Liver (tissue), 9 donors: ENCODE measurements around the gene DAPP1. TPM values are rescaled to one million over a fixed set of nuclear protein-coding genes. Genes with fewer than 3 reads are reported as not detected.

ENCODE experiments used
- DNase-seq: peaks from one replicate; pipeline ENCODE4 v3.0.0-alpha.2; 2017; ENCODE audit warnings: low spot score
- H3K27ac ChIP-seq, 2 donors: one replicate each; pipeline ENCODE4 v1.7.0; 2013; ENCODE audit warnings: inconsistent platforms in 2 of 2, low read length in 2 of 2, control low read depth in 1 of 2, low read depth in 1 of 2, mild to moderate bottlenecking in 1 of 2
- H3K27me3 ChIP-seq, 4 donors: one replicate each; pipeline versions ENCODE4 v1.6.1 to v1.7.0; 2013; ENCODE audit warnings: low read length in 3 of 4, inconsistent platforms in 1 of 4, mild to moderate bottlenecking in 1 of 4, moderate library complexity in 1 of 4; ENCODE audit not compliant: control insufficient read depth in 4 of 4, insufficient read depth in 4 of 4
- H3K36me3 ChIP-seq, 4 donors: one replicate each; pipeline versions ENCODE4 v1.6.1 to v1.7.0; 2013; ENCODE audit warnings: low read length in 3 of 4, mild to moderate bottlenecking in 3 of 4, low read depth in 1 of 4, moderate library complexity in 1 of 4; ENCODE audit not compliant: control insufficient read depth in 4 of 4, insufficient read depth in 3 of 4
- H3K4me1 ChIP-seq, 4 donors: one replicate each; pipeline versions ENCODE4 v1.6.1 to v1.7.0; 2013; ENCODE audit warnings: low read length in 3 of 4, mild to moderate bottlenecking in 3 of 4, moderate library complexity in 1 of 4; ENCODE audit not compliant: control insufficient read depth in 4 of 4, insufficient read depth in 4 of 4
- H3K4me3 ChIP-seq, 3 donors: one replicate each; pipeline versions ENCODE4 v1.6.1 to v1.7.0; 2013; ENCODE audit warnings: low read length in 3 of 3, control low read depth in 1 of 3, low read depth in 1 of 3, mild to moderate bottlenecking in 1 of 3
- H3K9ac ChIP-seq, 2 donors: one replicate each; pipeline ENCODE4 v1.7.0; 2013; ENCODE audit warnings: low read length in 2 of 2, mild to moderate bottlenecking in 2 of 2, moderate library complexity in 2 of 2, control low read depth in 1 of 2, low read depth in 1 of 2
- H3K9me3 ChIP-seq, 4 donors: one replicate each; pipeline versions ENCODE4 v1.6.1 to v1.7.0; 2013; ENCODE audit warnings: low read length in 3 of 4; ENCODE audit not compliant: control insufficient read depth in 4 of 4
- EGR1 ChIP-seq, 2 donors: IDR thresholded peaks; 2 replicates each; pipeline ENCODE4 v1.6.1; 2016 to 2018; ENCODE audit warnings: antibody characterized with exemption in 2 of 2, low read depth in 2 of 2
- FOXA1 ChIP-seq: IDR thresholded peaks from 2 replicates; pipeline ENCODE4 v1.6.1; 2016; ENCODE audit warnings: antibody characterized with exemption
- HNF4A ChIP-seq, 2 donors: conservative IDR thresholded peaks; 2 replicates each; pipeline ENCODE4 v1.6.1; 2016; ENCODE audit warnings: antibody characterized with exemption in 2 of 2, mild to moderate bottlenecking in 2 of 2
- HNF4G ChIP-seq: IDR thresholded peaks from 2 replicates; pipeline ENCODE4 v1.6.1; 2016; ENCODE audit warnings: antibody characterized with exemption
- JUND ChIP-seq, 2 donors: IDR thresholded peaks; 2 replicates each; pipeline ENCODE4 v1.6.1; 2016; ENCODE audit warnings: antibody characterized with exemption in 2 of 2
- NR2F2 ChIP-seq: IDR thresholded peaks from 2 replicates; pipeline ENCODE4 v1.6.1; 2016; ENCODE audit warnings: antibody characterized with exemption
- RAD21 ChIP-seq, 2 donors: IDR thresholded peaks; 2 replicates each; pipeline ENCODE4 v1.6.1; 2016; ENCODE audit warnings: antibody characterized with exemption in 2 of 2, mild to moderate bottlenecking in 2 of 2
- RXRA ChIP-seq, 2 donors: IDR thresholded peaks; 2 replicates each; pipeline ENCODE4 v1.6.1; 2017 to 2018; ENCODE audit warnings: antibody characterized with exemption in 2 of 2, mild to moderate bottlenecking in 1 of 2
- SP1 ChIP-seq: IDR thresholded peaks from 2 replicates; pipeline ENCODE4 v1.6.1; 2018; ENCODE audit warnings: antibody characterized with exemption, mild to moderate bottlenecking
- TAF1 ChIP-seq: conservative IDR thresholded peaks from 2 replicates; pipeline ENCODE4 v1.6.1; 2016; ENCODE audit warnings: antibody characterized with exemption, mild to moderate bottlenecking
- YY1 ChIP-seq: IDR thresholded peaks from 2 replicates; pipeline ENCODE4 v1.6.1; 2016; ENCODE audit warnings: antibody characterized with exemption, mild to moderate bottlenecking
- WGBS: extraction: QIAGEN DNeasy Blood & Tissue Kit; methylation state at CpG from one replicate; pipeline ENCODE4 v1.1.7; 2013; 5-methylcytosine and 5-hydroxymethylcytosine counted together
- polyA plus RNA-seq, 2 donors: library from polyadenylated mRNA; stranded (reverse) in 1 of 2; unstranded in 1 of 2; fragments of 200-250 nt in 1 of 2; fragments of >200 nt in 1 of 2; fragmentation: Nextera tagmentation in 1 of 2; extraction: Ambion mirVana in 1 of 2; gene quantifications; one replicate each; pipeline versions ENCODE4 v1.2.1 to v1.2.3, GENCODE V29; 2013 to 2015
- total RNA-seq, 2 donors: library from RNA; depleted of rRNA; stranded (reverse); fragments of >200 nt; gene quantifications; one replicate each; pipeline ENCODE4 v1.2.3, GENCODE V29; 2014
- TF ChIP-seq, protein P1 (sequence below): fragments of 150-350 bp; IDR thresholded peaks from 2 replicates; pipeline ENCODE4 v1.5.1; 2017; ENCODE audit warnings: improper control_type of control experiment, low read depth, low read length; ENCODE audit not compliant: missing input control
- TF ChIP-seq, protein P2 (sequence below): IDR thresholded peaks from 2 replicates; pipeline ENCODE4 v1.6.1; 2016; ENCODE audit warnings: antibody characterized with exemption
- TF ChIP-seq, protein P3 (sequence below): IDR thresholded peaks from 2 replicates; pipeline ENCODE4 v1.6.1; 2016; ENCODE audit warnings: antibody characterized with exemption, mild to moderate bottlenecking
- TF ChIP-seq, protein P4 (sequence below): IDR thresholded peaks from 2 replicates; pipeline ENCODE4 v1.6.1; 2016; ENCODE audit warnings: antibody characterized with exemption
- donor health status: healthy.
- donor health status: healthy.
- donor health status: healthy.
- donor health status: healthy.
- donor health status: healthy.

DAPP1 gene
- total and polyA plus RNA-seq, 4 donors = 0.53 to 4.8 (median 0.91) TPM

DNA sequence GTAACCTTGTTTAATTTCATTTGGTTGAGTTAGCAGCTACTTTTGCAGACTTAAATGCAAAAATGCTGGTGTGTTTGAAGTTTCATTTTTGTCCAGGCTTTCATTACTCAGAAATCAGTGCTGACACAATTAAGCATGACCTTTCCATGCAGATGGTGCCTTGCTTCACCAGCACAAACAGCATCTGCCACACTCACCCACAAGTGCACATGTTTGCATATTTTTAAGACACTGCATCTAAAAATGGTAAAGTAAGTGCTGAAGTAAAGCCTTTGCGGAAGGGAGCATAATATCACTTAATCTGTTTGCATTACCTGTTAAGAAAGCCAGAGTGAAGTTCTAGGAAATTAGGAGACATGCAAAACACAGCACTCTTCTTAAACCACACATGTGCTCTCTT is 7.3 kb upstream of the DAPP1 start (continued):
- TF ChIP-seq, protein P1, sequence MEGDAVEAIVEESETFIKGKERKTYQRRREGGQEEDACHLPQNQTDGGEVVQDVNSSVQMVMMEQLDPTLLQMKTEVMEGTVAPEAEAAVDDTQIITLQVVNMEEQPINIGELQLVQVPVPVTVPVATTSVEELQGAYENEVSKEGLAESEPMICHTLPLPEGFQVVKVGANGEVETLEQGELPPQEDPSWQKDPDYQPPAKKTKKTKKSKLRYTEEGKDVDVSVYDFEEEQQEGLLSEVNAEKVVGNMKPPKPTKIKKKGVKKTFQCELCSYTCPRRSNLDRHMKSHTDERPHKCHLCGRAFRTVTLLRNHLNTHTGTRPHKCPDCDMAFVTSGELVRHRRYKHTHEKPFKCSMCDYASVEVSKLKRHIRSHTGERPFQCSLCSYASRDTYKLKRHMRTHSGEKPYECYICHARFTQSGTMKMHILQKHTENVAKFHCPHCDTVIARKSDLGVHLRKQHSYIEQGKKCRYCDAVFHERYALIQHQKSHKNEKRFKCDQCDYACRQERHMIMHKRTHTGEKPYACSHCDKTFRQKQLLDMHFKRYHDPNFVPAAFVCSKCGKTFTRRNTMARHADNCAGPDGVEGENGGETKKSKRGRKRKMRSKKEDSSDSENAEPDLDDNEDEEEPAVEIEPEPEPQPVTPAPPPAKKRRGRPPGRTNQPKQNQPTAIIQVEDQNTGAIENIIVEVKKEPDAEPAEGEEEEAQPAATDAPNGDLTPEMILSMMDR = no peak
- TF ChIP-seq, protein P2, sequence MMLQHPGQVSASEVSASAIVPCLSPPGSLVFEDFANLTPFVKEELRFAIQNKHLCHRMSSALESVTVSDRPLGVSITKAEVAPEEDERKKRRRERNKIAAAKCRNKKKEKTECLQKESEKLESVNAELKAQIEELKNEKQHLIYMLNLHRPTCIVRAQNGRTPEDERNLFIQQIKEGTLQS = no peak
- no peak for TF ChIP-seq FOXA1
- TF ChIP-seq YY1 = no peak
- no peak for TF ChIP-seq JUND (IDR thresholded peaks at IDR 0.05)
- no peak for TF ChIP-seq SP1
- no peak for TF ChIP-seq TAF1
- TF ChIP-seq RAD21 (IDR thresholded peaks at IDR 0.05) = no peak

DNA sequence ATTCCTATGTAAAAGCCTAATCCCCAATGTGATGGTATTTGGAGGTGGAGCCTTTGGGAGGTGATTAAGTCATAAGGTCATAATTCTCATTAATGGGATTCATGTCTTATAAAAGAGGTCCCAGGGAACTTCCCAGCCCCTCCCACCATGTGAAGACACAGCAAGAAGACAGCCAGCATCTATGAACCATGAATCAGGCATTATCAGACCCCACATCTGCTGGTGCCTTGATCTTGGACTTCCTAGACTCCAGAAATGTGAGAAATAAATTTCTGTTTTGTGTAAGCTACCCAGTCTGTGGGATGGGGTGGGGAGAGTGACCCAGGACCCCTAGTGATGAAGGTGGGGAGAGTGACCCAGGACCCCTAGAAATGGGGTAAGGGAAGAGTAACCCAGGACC is 6.1 kb upstream of the DAPP1 start:
- no peak overlapping the region for H3K27ac ChIP-seq
- H3K4me3 ChIP-seq = no peak overlapping the region
- no peaks in the 10 kb centered on the region for H3K4me1 ChIP-seq
- TF ChIP-seq HNF4G (no peak), RXRA (IDR thresholded peaks at IDR 0.05) (no peak), FOXA1 (no peak), EGR1 (IDR thresholded peaks at IDR 0.05; ENCODE audit: low read depth in 2 of 2) (no peak), NR2F2 (no peak), JUND (IDR thresholded peaks at IDR 0.05) (no peak), RAD21 (IDR thresholded peaks at IDR 0.05) (no peak), YY1 (no peak), HNF4A (conservative IDR thresholded peaks at IDR 0.05) (no peak), TAF1 (no peak)
- TF ChIP-seq, protein P3, sequence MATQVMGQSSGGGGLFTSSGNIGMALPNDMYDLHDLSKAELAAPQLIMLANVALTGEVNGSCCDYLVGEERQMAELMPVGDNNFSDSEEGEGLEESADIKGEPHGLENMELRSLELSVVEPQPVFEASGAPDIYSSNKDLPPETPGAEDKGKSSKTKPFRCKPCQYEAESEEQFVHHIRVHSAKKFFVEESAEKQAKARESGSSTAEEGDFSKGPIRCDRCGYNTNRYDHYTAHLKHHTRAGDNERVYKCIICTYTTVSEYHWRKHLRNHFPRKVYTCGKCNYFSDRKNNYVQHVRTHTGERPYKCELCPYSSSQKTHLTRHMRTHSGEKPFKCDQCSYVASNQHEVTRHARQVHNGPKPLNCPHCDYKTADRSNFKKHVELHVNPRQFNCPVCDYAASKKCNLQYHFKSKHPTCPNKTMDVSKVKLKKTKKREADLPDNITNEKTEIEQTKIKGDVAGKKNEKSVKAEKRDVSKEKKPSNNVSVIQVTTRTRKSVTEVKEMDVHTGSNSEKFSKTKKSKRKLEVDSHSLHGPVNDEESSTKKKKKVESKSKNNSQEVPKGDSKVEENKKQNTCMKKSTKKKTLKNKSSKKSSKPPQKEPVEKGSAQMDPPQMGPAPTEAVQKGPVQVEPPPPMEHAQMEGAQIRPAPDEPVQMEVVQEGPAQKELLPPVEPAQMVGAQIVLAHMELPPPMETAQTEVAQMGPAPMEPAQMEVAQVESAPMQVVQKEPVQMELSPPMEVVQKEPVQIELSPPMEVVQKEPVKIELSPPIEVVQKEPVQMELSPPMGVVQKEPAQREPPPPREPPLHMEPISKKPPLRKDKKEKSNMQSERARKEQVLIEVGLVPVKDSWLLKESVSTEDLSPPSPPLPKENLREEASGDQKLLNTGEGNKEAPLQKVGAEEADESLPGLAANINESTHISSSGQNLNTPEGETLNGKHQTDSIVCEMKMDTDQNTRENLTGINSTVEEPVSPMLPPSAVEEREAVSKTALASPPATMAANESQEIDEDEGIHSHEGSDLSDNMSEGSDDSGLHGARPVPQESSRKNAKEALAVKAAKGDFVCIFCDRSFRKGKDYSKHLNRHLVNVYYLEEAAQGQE = no peak
- TF ChIP-seq, protein P4, sequence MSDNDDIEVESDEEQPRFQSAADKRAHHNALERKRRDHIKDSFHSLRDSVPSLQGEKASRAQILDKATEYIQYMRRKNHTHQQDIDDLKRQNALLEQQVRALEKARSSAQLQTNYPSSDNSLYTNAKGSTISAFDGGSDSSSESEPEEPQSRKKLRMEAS = no peak
- H3K36me3 ChIP-seq = no peaks in the 10 kb centered on the region
- no peaks in the 10 kb centered on the region for H3K27me3 ChIP-seq
- no peak for DNase-seq
- H3K9me3 ChIP-seq = no peaks in the 10 kb centered on the region
- H3K9ac ChIP-seq = no peak overlapping the region

DNA sequence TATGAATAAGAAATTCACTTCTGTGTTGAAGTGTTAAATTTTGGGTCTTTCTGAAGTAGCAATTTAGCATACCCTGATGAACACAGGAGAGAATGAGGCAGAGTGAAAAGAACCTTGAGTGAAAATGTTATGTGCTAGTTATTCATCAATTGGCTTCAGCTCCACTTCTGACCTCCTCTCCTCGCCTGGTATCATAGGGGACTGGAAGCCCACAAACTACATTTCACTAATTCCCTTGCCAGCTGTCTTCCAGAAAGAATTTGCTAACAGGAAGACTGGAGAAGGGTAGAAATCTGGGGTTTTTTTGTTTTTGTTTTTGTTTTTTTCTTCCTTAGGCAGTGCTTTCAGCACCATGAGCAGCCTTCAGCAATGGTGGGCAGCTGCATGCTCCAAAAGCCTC is 5.5 kb upstream of the DAPP1 start:
- DNase-seq = no peak
- 45% methylated on average over 1 of the region's 1 CpG for WGBS
- H3K4me3 ChIP-seq = no peak overlapping the region
- no peaks in the 10 kb centered on the region for H3K9me3 ChIP-seq
- H3K27ac ChIP-seq = no peak overlapping the region
- no peaks in the 10 kb centered on the region for H3K4me1 ChIP-seq
- no peak overlapping the region for H3K9ac ChIP-seq
- H3K27me3 ChIP-seq = no peaks in the 10 kb centered on the region
- no peaks in the 10 kb centered on the region for H3K36me3 ChIP-seq
- TF ChIP-seq, protein P1 = no peak
